ENCODE results near the gene ANKS6.

GRCh38 chr9:98766586-98766985, 29.8 kb downstream of the ANKS6 start:
- TF ChIP-seq CTCF (conservative IDR thresholded peaks at IDR 0.05; ENCODE audit: low read depth in 2 of 2) (no peak), POLR2AphosphoS5 (IDR thresholded peaks at IDR 0.05; ENCODE audit: low read depth) (no peak), EZH2phosphoT487 (IDR thresholded peaks at IDR 0.05; ENCODE audit: unreplicated experiment) (no peak), EZH2 (IDR thresholded peaks at IDR 0.05; ENCODE audit: low read depth, unreplicated experiment) (no peak), CREB1 (CRISPR knock-in tag; IDR thresholded peaks at IDR 0.05; ENCODE audit: low read depth) (no peak), JUNB (IDR thresholded peaks at IDR 0.05; ENCODE audit: unreplicated experiment) (no peak), NANOG (IDR thresholded peaks at IDR 0.05; ENCODE audit: borderline replicate concordance) (no peak), ZNF114 (CRISPR knock-in tag; IDR thresholded peaks at IDR 0.05) (no peak), ZNF331 (CRISPR knock-in tag; IDR thresholded peaks at IDR 0.05; ENCODE audit: low read depth) (no peak)
- TF ChIP-seq, protein P1, sequence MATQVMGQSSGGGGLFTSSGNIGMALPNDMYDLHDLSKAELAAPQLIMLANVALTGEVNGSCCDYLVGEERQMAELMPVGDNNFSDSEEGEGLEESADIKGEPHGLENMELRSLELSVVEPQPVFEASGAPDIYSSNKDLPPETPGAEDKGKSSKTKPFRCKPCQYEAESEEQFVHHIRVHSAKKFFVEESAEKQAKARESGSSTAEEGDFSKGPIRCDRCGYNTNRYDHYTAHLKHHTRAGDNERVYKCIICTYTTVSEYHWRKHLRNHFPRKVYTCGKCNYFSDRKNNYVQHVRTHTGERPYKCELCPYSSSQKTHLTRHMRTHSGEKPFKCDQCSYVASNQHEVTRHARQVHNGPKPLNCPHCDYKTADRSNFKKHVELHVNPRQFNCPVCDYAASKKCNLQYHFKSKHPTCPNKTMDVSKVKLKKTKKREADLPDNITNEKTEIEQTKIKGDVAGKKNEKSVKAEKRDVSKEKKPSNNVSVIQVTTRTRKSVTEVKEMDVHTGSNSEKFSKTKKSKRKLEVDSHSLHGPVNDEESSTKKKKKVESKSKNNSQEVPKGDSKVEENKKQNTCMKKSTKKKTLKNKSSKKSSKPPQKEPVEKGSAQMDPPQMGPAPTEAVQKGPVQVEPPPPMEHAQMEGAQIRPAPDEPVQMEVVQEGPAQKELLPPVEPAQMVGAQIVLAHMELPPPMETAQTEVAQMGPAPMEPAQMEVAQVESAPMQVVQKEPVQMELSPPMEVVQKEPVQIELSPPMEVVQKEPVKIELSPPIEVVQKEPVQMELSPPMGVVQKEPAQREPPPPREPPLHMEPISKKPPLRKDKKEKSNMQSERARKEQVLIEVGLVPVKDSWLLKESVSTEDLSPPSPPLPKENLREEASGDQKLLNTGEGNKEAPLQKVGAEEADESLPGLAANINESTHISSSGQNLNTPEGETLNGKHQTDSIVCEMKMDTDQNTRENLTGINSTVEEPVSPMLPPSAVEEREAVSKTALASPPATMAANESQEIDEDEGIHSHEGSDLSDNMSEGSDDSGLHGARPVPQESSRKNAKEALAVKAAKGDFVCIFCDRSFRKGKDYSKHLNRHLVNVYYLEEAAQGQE (IDR thresholded peaks at IDR 0.05; ENCODE audit: unreplicated experiment), result no peak
